NCI-H2227 (cell line): Measurements from ENCODE around the gene NKX1-2.
A peak's percentile ranks its signal among the peaks of the same experiment; 100 is the strongest.

Source experiments
- DNase-seq: peaks from one replicate; lab custom pipeline; 2025; ENCODE audit not compliant: unreplicated experiment; lab: John Stamatoyannopoulos, UW

The NKX1-2 gene

DNA sequence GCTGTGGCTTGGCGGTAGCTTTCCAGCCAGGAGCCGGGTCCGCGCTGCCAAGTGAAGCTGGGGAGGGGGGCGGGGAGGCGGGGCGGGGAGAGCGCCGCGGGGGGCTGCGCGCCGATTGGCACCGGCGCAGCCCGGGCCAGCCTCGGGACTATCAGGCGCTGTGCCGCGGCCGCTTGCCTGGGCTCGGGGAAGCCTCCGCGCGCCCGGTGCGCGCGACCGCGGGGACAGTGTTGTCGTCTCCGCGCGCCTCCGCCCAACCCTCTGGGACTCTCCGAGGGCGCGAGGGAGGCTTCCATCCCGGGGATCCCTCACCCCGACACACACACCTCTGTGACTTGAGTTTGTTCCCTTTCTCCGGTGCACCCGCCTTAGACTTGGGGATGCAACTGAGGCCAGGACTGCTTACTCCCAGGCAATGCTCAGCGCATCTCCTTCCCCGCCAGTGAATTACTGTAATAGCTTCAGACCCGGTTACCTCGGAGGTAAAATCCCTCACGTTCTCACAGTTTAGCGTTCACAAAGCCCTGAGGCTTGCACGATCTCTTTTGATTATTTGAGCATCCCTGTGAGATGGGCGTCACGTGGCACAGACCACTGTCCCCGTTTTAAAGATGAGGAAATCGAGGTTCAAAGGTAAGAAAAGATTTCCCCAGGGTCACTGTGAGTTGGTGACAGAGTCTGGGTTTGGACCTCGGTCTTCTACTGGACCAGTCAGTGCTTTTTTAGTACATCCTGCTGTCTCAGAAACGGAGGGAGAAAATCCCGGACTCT lies at the start of gene NKX1-2:
NKX1-2 (minus strand) TSS at position 24 of the 771 bp plus-strand sequence. CDS start 92 bp downstream, outside the sequence.
- DNase-seq = peak; percentile 68

DNA sequence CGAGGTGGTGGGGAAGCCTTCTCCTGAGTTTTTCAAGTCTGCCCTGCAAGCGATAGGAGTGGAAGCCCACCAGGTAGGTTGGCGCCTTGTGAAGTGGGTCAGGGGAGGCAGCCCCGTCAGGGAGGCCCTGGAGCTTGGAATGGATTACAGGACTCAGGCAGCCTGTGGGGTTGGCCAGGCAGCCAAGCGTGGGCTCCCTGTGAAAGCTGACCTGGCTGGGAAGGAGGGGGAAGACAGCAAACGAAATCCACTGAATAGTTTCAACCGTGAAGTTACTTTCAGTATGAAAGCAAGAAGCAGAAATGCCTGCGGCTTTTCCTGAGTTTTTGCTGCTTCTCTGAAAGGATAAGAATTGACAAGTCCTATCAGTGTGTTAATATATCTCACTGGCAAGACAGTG lies 48.2 kb upstream of the NKX1-2 start:
- DNase-seq = no peak

DNA sequence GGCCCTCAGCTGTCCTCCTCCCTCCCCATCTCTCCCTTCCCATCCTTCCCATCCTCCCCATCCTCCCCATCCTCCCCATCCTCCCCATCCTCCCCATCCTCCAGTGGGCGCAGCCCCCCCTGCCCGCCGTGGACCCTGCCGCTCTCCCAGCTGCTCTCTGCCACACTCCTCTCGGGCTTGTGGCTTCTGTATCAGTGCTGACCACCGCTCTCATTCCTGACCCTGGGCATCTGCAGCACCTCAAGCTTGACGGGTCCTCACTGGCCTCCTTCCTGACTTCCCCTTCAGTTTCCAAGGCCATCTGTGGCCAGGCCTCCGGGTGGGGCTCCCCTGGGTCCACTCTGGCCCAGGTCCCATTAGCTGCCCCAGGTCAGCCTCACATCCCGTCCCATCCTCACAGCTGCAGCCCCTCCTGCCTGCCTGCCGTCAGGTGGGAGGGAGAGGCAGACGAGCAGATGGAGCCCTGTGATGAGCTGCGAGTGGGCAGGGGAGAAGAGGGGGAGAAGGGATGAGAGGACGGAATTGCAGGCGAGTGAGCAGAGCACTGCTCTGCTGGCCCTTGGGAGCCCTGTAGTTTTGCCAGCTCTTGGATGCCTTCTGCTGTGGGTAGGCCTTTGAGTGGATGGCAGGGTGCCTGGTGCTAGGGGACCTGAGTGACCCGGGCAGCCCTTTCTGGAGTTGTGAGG lies 47.5 kb upstream of the NKX1-2 start:
- DNase-seq = no peak

DNA sequence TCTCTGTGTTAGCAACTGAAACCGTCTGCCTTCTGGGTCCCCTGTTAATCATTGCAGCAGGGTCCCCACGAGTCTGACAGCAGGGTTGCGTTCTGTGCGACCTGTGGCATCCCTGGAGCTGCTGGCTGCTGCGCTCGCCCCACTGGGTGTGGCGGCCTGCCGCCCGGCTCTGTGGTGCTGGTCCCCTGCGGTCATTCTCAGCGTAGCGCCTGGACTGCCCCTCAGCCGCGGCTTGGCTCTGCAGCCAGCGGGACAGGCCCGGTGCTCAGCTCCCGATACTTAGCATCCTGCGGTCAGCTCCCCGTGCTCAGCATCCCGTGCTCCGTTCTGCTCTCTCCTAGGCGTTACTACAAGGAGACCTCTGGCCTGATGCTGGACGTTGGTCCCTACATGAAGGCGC lies 46.8 kb upstream of the NKX1-2 start:
- DNase-seq = no peak

DNA sequence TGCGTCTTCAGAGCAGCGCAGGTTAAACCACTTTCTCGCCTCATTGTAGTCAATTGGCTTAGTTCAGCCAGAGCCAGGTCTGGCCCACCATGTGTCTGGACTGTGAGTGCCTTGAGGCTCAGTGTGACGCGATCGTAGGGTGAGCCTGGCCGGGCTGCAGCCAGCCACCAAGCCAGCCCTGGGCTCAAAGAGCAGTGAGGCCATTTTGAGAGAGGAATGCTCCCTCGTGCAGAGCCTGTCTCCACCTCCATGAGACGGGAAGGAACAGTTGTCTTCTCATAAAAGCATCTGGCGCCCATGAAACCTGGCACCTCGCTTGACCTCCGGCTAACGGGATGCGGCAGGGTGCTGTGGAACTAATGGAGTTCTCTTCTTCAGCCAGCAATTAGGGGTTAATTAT lies 46.3 kb upstream of the NKX1-2 start:
- no peak for DNase-seq

DNA sequence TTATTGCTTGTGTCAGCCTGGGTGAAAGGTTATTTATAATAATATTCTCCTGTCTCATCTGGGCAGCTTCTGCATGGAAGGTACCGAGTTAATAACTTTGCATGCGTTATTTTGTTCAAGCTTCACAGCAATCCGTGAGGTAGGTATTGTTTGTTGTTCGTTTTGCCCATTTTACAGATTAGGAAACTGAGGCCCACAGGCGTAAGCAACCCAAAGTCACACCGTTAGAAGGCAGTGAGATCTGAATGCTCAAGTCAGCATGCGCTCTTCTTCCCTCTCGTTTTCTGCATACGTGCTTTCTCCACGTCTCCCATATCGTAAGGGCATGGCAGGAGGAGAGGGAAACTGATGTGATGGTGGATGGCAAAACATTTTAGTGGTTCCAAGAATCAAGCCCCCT lies 45.9 kb upstream of the NKX1-2 start:
- no peak for DNase-seq

DNA sequence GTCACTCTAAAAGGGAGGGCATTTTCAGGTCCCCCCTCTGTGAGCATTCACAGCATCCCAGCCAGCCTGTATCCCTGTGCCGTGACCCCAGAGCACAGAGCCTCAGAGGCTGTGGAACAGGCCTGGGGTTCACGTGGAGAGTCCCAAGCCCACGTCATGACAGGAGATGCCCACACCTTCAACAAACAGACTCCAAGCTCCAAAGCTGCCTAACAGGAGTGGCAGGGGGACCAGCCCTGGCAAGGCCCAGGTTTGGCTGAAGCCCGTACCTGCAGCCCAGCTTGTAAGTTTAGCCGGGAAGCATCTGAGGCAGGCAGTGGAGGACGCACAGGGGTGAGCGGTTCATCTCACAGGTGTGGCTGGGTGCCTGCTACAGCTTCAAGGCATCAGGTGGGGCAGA lies 45.3 kb upstream of the NKX1-2 start:
- no peak for DNase-seq

DNA sequence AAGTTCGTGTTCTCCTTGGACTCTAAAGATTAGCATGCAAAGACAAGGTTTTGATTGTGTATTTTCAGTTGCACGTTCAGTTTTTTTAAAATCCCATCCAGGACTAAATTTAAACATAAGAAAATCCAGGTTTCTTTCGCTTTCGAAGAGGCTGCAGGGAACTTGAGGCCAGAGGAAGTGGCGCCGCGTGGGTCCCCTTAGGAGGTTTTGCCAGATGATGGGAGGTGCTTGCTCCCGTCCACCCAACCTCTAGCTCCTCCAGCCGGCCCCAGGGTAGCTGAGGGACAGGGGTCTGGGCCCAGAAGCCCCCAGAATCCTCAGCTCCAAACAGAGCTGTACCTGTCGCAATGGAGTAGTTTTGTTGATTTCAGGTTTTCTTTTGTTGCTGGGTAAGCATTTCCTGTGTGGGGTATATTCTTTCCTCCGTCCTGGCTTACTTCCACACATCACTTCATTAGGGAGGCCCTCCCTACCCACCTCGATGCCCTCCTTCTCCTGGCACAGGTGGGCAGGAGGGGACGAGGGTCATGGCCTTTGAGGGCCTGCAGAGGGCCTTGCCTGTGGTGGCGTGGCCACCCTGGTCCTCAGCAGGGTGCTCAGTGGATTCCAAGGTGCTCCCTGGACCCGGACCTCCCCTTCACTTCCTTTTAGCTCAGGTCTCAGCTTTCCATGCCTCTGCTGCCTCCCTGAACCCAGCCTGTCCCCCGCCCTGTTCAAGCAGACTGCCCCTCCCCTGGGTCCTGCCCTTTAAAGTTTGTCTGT lies 44.4 kb upstream of the NKX1-2 start:
- no peak for DNase-seq

DNA sequence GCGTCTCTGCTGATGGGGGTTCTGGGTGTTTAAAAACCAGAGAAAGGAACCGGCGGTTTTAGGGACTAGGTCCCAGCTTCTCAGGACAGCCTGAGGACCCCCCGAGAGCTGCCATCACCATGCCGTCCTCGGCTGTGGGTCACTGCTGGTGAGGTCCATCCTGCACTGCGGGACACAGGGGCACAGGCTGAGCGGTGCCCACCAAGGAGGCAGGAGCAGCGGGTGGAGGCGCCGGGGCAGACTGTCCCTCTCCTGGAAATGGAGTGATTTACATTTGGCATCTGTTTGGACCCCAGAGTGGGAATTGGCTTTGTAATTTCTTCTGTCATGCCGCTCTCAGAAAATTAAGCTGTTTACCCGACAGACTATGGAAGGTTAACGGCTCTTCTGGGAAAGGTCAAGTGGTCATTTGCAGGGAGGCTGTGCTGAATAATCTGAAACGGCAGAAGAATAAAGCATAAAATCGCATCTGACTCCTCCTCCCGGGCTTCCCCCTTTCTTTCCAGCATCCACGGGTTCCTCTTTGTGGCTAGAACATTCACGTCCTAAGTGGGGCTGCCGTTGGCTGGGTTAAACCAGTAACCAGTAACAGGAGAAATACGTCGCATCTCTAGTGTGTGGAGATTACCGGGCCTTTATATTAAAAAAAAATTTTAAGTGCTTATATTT lies 43.5 kb upstream of the NKX1-2 start:
- peak; percentile 68 for DNase-seq

DNA sequence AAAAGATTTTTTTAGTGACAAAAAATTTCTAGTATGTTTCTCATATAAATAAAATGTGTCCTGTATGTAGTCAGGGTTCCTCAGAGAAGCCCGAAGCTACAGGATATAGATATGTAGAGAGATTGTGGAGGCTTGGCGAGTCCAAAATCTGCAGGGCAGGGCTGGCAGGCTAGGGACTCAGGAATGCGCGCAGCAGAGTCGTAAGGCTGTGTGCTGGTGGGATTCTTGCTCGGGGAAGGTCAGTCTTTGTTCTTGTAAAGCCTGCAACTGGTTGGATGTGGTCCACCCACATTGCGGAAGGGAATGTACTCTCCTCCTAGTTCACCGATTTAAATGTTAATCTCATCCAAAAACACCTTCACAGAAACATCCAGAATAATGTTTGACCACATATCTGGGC lies 42.4 kb upstream of the NKX1-2 start:
- no peak for DNase-seq

DNA sequence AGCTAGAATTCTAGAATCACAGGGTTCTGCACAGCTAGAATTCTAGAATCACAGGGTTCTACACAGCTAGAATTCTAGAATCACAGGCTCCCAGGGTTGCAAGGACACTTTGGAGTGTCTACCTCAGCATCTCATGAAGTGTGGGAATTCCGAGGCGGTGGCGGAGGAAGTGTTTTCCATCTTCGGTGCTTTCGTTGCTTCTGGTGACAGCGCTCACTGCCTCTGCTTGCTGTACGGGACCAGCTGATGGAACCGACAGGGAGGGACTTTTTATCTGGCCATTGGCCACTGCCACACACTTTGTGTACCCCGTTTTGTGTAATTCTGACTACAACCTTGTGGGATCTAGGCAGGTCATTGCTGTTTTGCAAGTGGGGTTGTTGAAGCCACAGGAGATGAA lies 41.3 kb upstream of the NKX1-2 start:
- no peak for DNase-seq

DNA sequence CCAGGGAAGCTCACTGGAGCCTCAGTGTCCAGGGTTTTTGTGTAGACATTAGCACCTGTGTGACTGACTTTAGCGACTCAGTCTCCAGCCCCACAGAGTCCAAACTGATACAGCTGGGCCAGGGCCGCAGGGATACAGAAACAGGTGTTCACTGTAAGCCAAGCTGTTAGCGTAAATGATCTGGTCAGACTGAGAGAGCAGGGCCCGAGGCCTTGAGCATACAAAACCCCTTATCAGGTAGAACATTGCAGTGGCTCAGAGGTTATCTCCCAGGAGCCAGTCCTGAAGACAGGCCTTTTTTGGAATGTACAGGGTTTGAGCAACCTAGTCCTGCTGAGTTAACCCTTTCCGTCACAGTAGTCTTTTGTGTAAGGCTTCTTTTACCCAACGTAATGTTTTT lies 36.8 kb upstream of the NKX1-2 start:
- DNase-seq = no peak

DNA sequence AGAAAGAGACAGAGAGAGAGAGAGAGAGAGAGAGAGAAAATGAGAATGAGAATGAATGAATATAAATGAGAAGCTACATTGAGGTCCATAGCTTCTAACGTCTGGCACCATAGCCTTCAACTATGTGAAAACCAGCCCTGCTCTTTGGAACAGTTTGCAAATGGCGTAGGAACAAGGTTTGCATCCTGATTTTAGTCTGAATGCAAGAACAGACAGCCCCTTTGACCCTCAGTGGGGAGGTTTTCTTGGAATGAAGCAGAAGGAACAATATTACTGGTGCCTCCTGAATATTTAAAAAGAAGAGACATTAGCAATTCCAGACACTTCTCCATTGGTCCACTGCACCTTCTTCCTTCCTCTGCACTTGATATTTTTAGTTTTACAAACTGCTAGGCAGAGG lies 34.8 kb upstream of the NKX1-2 start:
- DNase-seq = no peak

DNA sequence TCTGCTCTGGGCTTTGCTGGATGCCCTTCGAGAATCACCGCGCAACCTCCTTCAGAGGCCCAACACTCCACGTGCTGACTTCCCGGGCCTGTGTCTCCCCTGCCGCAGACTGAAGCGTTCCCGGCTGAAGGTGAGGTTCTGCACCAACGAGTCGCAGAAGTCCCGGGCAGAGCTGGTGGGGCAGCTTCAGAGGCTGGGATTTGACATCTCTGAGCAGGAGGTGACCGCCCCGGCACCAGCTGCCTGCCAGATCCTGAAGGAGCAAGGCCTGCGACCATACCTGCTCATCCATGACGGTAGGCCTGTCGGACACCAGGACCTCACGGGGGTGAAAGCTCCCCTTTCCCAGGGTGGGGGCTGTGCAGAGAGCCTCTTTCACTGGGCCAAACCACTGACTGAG lies 34.2 kb upstream of the NKX1-2 start:
- DNase-seq = no peak

DNA sequence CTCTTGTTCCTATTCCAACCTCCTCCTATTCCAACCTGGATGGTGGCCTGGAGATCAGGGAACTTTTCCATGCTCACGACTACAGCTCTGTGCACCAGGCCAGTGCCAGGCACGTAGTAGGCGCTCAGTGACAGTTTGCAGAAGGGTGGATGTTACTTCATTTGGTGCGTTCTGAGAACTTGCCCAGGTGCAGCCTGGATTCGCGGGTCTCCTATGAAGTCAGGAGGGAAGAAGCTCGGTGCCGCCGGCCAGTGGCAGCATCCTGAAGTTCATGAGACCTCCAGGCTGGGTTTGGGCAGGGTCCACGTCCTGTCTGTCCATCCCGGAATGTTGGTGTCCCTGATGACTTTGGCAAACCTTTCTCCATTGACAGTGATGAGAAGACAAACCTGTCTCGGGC lies 33.0 kb upstream of the NKX1-2 start:
- no peak for DNase-seq

DNA sequence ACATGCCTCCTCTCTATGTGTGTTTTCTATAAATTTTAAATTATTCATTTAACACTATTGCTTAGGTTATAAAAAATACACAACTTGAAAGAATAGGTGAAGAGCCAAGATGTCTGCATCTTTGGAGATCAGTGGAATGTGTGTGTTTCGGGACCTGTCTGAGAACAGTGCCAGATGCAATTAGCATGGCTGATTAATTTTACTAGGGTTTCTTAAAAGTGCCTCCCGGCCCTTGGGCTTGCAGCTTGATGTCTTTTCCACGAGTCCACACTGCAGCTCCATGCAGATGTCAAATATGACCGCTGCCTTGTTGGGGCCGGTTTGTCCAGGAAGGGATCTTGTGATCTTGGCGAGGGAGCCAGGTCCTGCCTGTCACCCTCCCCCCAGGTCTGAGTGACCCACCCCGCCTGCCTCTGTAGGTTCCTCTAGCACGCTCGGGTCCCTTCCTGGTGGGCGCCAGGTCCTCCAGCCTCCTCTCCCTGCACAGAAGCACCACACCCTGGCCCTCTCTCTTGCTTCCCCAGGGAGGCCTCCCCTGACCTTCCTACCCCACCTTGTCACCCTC lies 32.5 kb upstream of the NKX1-2 start:
- no peak for DNase-seq

DNA sequence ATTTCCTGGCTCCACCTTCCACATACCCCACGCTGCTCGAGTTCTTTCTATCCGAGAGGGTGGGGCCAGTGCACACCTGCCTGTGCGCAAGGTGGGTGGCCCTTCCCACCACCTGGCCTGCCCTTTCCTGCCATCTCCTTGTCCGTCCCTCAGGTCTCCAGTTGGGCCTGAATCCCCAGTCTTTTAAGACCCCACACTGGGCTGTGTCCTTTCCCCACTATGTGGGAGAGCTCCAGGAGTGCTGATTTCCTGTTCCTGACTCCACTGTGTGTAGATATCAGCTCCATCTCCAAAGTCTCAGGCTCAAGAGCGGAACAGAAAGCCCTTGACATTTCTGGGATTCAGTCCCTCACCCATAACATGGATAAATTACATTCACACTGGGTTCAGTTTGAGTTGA lies 31.9 kb upstream of the NKX1-2 start:
- DNase-seq = no peak

DNA sequence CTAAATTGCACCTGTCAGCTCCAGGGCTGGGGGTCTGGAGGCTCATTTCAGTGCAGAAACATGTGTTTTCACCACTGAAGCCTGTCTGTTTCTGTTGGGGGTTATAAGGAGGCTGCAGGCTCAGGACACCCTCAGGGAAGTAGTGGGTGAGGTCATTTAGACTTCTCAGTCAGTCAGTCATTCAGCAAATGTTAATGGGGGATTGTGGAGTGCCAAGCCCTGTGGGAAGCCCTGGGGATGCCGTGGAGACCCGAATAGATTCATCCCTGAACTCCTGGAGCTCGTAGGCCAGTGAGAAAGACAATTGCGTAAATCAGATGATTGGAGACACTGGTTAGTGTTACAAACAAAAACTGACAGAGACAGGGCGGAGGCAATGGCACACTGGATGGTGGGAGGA lies 31.0 kb upstream of the NKX1-2 start:
- no peak for DNase-seq

DNA sequence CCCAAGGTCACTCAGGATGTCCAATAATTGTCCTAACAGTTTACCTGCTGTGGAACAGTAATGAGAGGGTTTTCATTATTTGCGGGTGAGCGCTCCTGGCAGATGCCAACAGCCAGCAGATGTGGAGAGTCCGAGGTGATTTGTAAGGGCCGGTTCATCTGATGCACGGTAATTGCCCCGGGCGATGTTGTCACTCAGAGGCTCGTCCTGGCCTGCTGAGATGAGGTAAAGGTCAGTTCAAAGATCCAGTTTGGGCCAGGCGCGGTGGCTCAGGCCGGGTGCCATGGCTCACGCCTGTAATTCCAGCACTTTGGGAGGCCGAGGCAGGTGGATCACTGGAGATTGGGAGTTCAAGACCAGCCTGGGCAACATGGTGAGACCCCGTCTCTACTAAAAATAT lies 28.7 kb upstream of the NKX1-2 start:
- no peak for DNase-seq

DNA sequence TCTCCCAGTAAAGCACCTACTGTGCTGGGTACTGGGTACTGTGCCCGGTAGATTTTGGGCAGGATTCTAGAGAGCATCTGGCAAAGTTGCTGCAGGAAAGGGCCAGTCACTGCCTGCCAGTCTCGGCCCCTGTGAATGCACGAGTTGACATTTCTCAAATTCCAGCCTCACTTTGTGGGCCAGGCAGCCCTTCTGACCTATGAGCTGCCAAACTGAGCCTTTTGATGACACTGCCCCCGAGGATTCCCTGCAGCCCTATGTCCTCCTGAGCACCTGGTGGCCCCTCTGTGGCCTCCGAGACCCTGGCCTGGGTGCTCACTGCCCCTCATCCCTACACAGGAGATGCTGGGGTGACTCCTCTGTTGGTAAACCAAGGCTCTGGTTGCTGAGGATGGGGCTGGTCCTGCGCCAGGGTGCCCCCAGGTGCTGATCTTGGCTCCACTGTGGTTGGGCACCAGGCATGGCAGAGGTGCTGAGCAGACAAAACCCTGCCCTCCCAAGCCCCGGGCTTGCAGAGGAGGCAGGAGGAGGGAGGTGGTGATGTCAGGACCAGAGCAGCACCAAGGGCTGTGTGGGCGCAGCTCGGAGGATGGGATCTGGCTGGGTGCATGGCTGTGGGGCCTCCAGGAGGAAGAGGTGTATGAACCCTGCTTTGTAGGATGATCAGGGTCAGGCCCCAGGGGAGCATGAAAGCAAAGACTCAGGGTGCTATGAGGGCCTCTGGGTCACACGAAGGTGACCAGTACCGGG lies 28.0 kb upstream of the NKX1-2 start:
- no peak for DNase-seq
